HCEC 1CT (cell line): Measurements from ENCODE around the gene ADIRF.
"Not testable (repeated sequence)": the region's sequence is repeated elsewhere in the genome, so short reads cannot be mapped to it uniquely, and the experiment has no call there.

ENCODE experiments used
- DNase-seq: peaks from one replicate; pipeline ENCODE4 v3.0.0-alpha.2; 2017

The ADIRF gene

DNA sequence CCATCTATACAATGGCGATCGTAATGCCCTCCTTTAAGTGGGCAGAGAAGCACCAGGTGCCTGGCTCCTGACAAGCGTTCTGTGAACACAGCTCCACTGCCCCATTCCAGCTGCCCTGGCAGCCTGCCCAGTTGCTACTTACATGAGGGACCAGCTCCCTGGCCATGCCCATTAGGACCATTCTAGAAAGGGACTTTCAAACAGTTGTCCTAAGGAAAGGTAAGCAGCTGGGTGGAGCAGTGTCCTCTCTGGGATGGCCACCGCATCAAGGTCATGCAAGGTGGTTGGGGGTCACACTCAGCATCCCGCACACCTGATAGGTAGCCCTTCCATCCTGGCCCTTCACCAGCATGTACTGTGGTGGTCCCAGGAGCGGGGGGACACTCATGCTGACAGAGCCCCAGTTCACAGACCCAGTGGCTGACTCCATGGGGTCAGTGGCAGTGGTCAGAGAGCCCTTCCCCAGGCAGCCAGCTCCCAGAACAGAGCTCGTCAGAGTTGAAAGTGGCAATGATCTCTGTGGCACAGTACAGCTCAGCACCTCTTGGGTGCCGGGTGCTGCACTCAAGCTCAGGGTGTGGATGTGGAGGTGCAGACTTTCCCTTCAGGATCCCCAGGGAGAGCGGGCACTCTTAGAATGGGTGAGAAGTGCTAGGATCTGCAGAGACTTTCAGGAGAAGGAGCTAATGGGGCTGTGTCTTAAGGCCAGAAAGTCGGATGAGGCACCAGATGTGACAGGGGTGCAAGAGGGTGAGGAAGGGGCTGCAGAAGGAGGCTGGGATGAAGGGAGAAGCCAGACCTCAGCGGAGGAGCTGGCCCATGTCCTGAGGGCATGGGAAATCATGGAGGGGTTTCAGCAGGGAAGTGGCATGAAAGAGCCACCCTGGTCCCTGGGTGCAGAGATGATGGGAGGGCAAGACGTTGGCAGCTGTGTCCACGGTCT is 21.8 kb upstream of the ADIRF start:
- no peak for DNase-seq

- DNase-seq = not testable (repeated sequence)
These were observed 20.5 kb upstream of the ADIRF start for GRCh38 chr10:86947806-86948205.

GRCh38 chr10:86950349-86950748 is 17.9 kb upstream of the ADIRF start:
- DNase-seq = no peak

- no peak for DNase-seq
These were observed 17.0 kb upstream of the ADIRF start for GRCh38 chr10:86951184-86951761.

GRCh38 chr10:86952106-86952505 is 16.2 kb upstream of the ADIRF start:
- DNase-seq = no peak

GRCh38 chr10:86952697-86953096 is 15.6 kb upstream of the ADIRF start:
- not testable (repeated sequence) for DNase-seq

- no peak for DNase-seq
These were observed 14.3 kb upstream of the ADIRF start for GRCh38 chr10:86953747-86954680.

- no peak for DNase-seq
These were observed 13.4 kb upstream of the ADIRF start for GRCh38 chr10:86954681-86955500.

GRCh38 chr10:86955501-86956194 is 12.6 kb upstream of the ADIRF start:
- DNase-seq = no peak

DNA sequence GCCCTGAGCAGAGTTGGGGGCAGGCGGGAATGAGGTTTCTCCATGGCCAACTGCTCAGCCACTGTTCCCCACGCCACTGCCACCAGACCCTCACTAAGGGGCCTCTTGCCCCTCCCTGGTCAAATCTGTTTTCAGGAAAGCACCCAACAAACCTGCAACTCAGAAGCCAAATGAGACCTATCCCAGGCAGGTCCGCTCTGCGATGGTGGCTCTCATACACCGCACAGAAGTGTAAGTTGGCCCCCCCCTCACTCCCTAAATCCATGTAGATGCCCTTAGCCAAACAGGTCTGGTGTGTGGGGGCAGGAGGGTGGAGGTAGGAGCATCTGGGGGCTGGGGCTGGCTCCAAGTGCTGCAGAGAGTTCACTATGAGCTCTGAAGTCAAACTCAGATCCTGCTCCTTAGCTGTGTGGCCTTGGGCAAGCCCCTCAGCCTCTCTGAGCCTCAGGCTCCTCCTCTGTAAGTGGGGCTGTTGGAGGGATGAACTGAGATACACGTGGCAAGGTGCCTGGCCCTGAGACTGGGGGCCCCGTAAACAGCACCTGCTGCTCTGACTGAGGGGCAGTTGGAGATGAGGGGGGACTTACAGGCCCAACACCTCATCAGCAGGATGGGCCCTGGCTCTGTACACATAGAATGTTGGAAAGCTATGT is 12.0 kb upstream of the ADIRF start:
- DNase-seq = no peak

GRCh38 chr10:86956848-86957448 is 11.3 kb upstream of the ADIRF start:
- DNase-seq = no peak

DNA sequence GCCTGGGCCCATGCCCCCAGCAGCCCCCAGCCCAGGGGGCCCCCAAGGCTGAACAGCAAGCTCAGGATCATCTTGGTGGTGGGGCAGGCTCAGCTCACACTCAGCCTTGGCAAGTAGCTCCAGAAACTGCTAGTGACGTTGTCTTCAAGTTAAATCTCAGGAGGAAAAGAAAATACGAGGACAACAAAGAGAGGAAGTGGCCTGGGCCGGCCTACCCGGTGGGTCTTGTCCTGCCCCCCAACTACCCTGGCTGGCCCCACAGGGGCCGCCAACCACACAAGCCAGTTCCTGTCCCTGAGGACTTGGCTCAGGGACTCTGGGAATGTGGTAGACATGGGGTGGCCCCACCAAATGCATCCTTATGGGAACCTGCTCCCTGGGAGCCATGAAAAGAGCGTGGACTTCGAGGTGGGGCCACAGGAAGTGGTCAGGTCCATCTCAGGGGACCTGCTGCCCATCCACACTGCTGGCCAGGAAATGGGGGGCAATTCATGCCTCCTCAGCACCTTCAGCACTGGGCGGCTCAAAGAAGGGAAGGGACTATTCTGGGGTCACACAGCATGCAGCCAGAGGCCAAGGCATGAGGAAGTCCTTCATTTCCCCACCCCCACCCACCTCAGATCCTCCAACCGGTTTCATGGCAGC is 10.7 kb upstream of the ADIRF start, which contains the start of gene MMRN2:
TSS of gene MMRN2 (minus strand) at position 145 of the 645 bp plus-strand sequence. CDS start at position 71, 74 bp downstream.
- DNase-seq = no peak

DNA sequence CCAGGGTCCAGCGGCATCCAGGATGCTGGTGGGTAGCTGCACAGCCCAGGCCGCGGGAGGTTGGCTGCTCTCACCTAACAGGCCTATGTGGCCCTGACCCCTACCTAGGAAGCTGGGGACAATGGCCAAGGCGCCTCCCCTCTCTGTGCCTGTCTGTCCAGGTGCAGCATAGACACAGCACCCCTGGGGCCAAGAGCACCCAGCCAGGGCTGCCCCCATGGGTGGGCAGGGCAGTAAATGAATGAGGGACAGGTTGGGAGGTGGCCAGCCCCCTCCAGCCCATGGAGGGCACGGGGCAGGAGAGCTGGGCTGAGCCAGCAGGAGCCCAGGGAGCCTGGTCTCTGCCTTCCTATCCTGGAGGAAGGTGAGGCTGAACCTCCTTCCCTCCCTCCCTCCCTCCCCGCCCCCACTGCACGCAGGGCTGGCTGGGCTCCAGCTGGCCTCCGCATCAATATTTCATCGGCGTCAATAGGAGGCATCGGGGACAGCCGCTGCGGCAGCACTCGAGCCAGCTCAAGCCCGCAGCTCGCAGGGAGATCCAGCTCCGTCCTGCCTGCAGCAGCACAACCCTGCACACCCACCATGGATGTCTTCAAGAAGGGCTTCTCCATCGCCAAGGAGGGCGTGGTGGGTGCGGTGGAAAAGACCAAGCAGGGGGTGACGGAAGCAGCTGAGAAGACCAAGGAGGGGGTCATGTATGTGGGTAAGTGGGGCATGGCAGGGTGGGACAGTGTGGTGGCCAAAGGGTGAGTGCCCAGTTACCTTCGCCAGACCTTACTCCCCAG is 10.0 kb upstream of the ADIRF start, which contains the start of gene SNCG:
TSS of gene SNCG (plus strand) at position 484 of the 785 bp plus-strand sequence. CDS start at position 583, 99 bp downstream.
- no peak for DNase-seq

- DNase-seq = peak; percentile 61
These were observed 9.2 kb upstream of the ADIRF start for GRCh38 chr10:86958901-86959736.

DNA sequence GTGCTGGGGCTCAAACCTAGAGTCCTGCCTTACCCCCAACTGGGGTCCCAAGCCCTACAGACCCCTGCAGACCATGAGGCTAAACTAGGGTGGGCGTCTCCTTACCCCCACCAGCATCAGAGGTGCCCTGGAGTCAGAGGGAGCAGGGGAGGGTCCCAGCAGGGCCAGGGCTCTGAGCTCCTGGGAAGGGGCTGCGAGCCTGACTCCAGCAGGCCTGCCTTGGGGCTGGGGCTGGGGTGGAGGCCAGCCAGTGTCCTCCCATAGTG is 8.6 kb upstream of the ADIRF start:
- no peak for DNase-seq

GRCh38 chr10:86960003-86960862 is 8.0 kb upstream of the ADIRF start:
- peak; percentile 76 for DNase-seq

DNA sequence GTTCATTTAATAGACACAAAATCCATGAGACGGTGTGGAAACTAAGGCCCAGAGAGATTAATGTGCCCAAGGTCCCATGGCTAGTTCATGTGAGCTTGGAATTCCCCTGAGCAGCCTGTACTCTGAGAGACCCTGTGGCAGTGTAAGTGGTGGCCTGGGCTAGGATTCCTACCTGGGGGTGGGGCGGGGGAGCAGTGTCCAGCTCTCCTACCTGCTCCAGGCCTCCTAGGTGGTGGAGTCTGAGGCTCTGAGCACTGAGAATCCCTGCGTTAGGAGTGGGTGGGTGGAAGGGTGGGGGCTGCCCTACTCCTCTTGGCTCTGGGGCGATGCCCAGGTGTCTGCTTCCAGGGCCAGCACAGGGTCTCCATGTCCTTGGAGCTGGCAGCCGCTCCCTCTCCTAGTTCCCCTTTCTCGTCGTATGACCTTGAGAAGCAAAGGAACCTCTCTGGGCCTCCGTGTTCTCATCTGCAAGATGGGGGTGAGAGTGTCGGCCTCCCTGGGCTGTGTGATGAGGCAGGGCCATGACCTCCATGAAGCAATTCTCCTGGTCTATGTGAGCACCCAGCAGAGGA is 7.3 kb upstream of the ADIRF start:
- no peak for DNase-seq
